LHCN-M2 (cell line): ENCODE data around the gene KCMF1. TPM values are rescaled to one million over a fixed set of nuclear protein-coding genes. Genes with fewer than 3 reads are reported as not detected.
A peak's percentile ranks its signal among the peaks of the same experiment; 100 is the strongest.

Experiments
- DNase-seq: peaks from one replicate; pipeline ENCODE4 v3.0.0-alpha.2; 2012; ENCODE audit warnings: low read depth
- total RNA-seq: library from RNA; depleted of rRNA; stranded (reverse); fragments of >200 nt; gene quantifications from 2 replicates; pipeline ENCODE4 v1.2.3, GENCODE V29; 2014

Gene KCMF1
- total RNA-seq, 1 experiment from 2014 or later = 62.2 TPM

- DNase-seq = no peak
Measured at GRCh38 chr2:84956334-84957297, 14.3 kb upstream of the KCMF1 start.

GRCh38 chr2:84957771-84958134 lies 13.2 kb upstream of the KCMF1 start:
- DNase-seq = no peak

GRCh38 chr2:84958135-84959059 lies 12.6 kb upstream of the KCMF1 start:
- DNase-seq = peak; percentile 77

- peak; percentile 70 for DNase-seq
Measured at GRCh38 chr2:84959095-84959565, 11.8 kb upstream of the KCMF1 start.

- DNase-seq = peak; percentile 18
Measured at GRCh38 chr2:84959566-84960506, 11.1 kb upstream of the KCMF1 start.

GRCh38 chr2:84962917-84963316 lies 8.0 kb upstream of the KCMF1 start:
- DNase-seq = no peak

GRCh38 chr2:84963323-84963691 lies 7.7 kb upstream of the KCMF1 start:
- no peak for DNase-seq

- DNase-seq = peak; percentile 91
Measured at GRCh38 chr2:84963692-84964405, 7.1 kb upstream of the KCMF1 start.

GRCh38 chr2:84964406-84965191 lies 6.4 kb upstream of the KCMF1 start:
- no peak for DNase-seq

- DNase-seq = no peak
Measured at GRCh38 chr2:84965192-84965516, 5.8 kb upstream of the KCMF1 start.

- DNase-seq = no peak
Measured at GRCh38 chr2:84965827-84966226, 5.1 kb upstream of the KCMF1 start.

GRCh38 chr2:84966731-84967130 lies 4.2 kb upstream of the KCMF1 start:
- DNase-seq = no peak

GRCh38 chr2:84969511-84970209 lies 1.3 kb upstream of the KCMF1 start:
- peak; percentile 36 for DNase-seq

GRCh38 chr2:84970210-84970867 lies 622 bp upstream of the KCMF1 start:
- peak; percentile 54 for DNase-seq

GRCh38 chr2:84971510-84972206 lies 697 bp downstream of the KCMF1 start:
- DNase-seq = peak; percentile 32

GRCh38 chr2:84972207-84972783 lies 1.3 kb downstream of the KCMF1 start:
- no peak for DNase-seq

- DNase-seq = no peak
Measured at GRCh38 chr2:84972932-84973331, 2.0 kb downstream of the KCMF1 start.
